ENCODE data around the gene ATRIP. TPM values are rescaled to one million over a fixed set of nuclear protein-coding genes. Genes with fewer than 3 reads are reported as not detected.
A peak's percentile ranks its signal among the peaks of the same experiment; 100 is the strongest.

ATRIP gene
- total RNA-seq, 6 donors from 2014 or later: 5.1 to 10.5 (median 6.5) TPM

- H3K27ac ChIP-seq: no peak overlapping the region
- H3K9me3 ChIP-seq: no peaks in the 10 kb centered on the region
- no peak for DNase-seq
These were observed 35.4 kb upstream of the ATRIP start for GRCh38 chr3:48411041-48411588.

GRCh38 chr3:48411606-48412374, 34.7 kb upstream of the ATRIP start:
- no peak for TF ChIP-seq EP300 (IDR thresholded peaks at IDR 0.05)
- TF ChIP-seq CTCF (IDR thresholded peaks at IDR 0.05): no peak
- no peak for TF ChIP-seq POLR2A (IDR thresholded peaks at IDR 0.05)
- no peak for TF ChIP-seq POLR2AphosphoS5 (IDR thresholded peaks at IDR 0.05)
- 90 to 99% methylated on average over 7 to 11 of the region's 11 CpGs for WGBS, 2 donors
- Histone ChIP-seq H3K4me1 (no peaks in the 10 kb centered on the region), H3K27ac (no peak overlapping the region), H3K36me3 (peaks cover 4 to 97% (median 70%) of the 10 kb centered on the region in 4 donors), H3K27me3 (no peaks in the 10 kb centered on the region), H3K9me3 (no peaks in the 10 kb centered on the region), H3K4me3 (no peak overlapping the region)
- ATAC-seq (ENCODE audit: low FRiP score in 2 of 2) (no peak), DNase-seq (no peak)

More at GRCh38 chr3:48411041-48411588, 35.4 kb upstream of the ATRIP start:
- no peak for TF ChIP-seq EP300 (IDR thresholded peaks at IDR 0.05)
- no peak for TF ChIP-seq POLR2A (IDR thresholded peaks at IDR 0.05)
- no peak for ATAC-seq (ENCODE audit: low FRiP score in 2 of 2)
- peaks cover 5 to 97% (median 74%) of the 10 kb centered on the region in 4 donors for H3K36me3 ChIP-seq
- H3K4me3 ChIP-seq: no peak overlapping the region
- H3K4me1 ChIP-seq: no peaks in the 10 kb centered on the region
- H3K27me3 ChIP-seq: no peaks in the 10 kb centered on the region
- WGBS, 2 donors: 91 to 98% methylated on average over 8 to 9 of the region's 9 CpGs

GRCh38 chr3:48412375-48413001, 34.0 kb upstream of the ATRIP start:
- Histone ChIP-seq H3K36me3 (peaks cover 9 to 97% (median 75%) of the 10 kb centered on the region in 4 donors), H3K9me3 (no peaks in the 10 kb centered on the region), H3K4me3 (no peak overlapping the region), H3K27me3 (no peaks in the 10 kb centered on the region), H3K27ac (no peak overlapping the region), H3K4me1 (no peaks in the 10 kb centered on the region)
- peak in 1 of 2 donors; percentile 59 for DNase-seq
- ATAC-seq (ENCODE audit: low FRiP score in 2 of 2): no peak
- TF ChIP-seq POLR2AphosphoS5 (IDR thresholded peaks at IDR 0.05): no peak
- TF ChIP-seq EP300 (IDR thresholded peaks at IDR 0.05): no peak
- no peak for TF ChIP-seq POLR2A (IDR thresholded peaks at IDR 0.05)
- TF ChIP-seq CTCF (IDR thresholded peaks at IDR 0.05): no peak
- WGBS, 2 donors: 94 to 95% methylated on average over 13 to 19 of the region's 19 CpGs

GRCh38 chr3:48413086-48413485, 33.5 kb upstream of the ATRIP start:
- TF ChIP-seq CTCF (IDR thresholded peaks at IDR 0.05) (no peak), EP300 (IDR thresholded peaks at IDR 0.05) (no peak), POLR2A (IDR thresholded peaks at IDR 0.05) (no peak), POLR2AphosphoS5 (IDR thresholded peaks at IDR 0.05) (no peak)
- Histone ChIP-seq H3K27ac (no peak overlapping the region), H3K36me3 (peaks cover 9 to 96% (median 79%) of the 10 kb centered on the region in 4 donors), H3K9me3 (no peaks in the 10 kb centered on the region), H3K4me1 (no peaks in the 10 kb centered on the region), H3K27me3 (no peaks in the 10 kb centered on the region), H3K4me3 (no peak overlapping the region)
- no peak for DNase-seq
- no peak for ATAC-seq (ENCODE audit: low FRiP score in 2 of 2)
- 89 to 90% methylated on average over 8 of the region's 8 CpGs for WGBS, 2 donors

- DNase-seq (peak in 1 of 2 donors; percentile 62), ATAC-seq (ENCODE audit: low FRiP score in 2 of 2) (no peak)
- Histone ChIP-seq H3K4me1 (no peaks in the 10 kb centered on the region), H3K4me3 (no peak overlapping the region), H3K36me3 (peaks cover 9 to 97% (median 81%) of the 10 kb centered on the region in 4 donors), H3K9me3 (no peaks in the 10 kb centered on the region), H3K27ac (no peak overlapping the region), H3K27me3 (no peaks in the 10 kb centered on the region)
- TF ChIP-seq POLR2AphosphoS5 (IDR thresholded peaks at IDR 0.05) (no peak), POLR2A (IDR thresholded peaks at IDR 0.05) (no peak), EP300 (IDR thresholded peaks at IDR 0.05) (no peak), CTCF (IDR thresholded peaks at IDR 0.05) (no peak)
- WGBS, 2 donors: 94 to 95% methylated on average over 6 to 14 of the region's 14 CpGs
These were observed 32.9 kb upstream of the ATRIP start for GRCh38 chr3:48413611-48414010.

Data from upper lobe of left lung (tissue), 6 donors.